Ishikawa (cell line): ENCODE results near the gene MGAT5B.

Experiments used
- EP300 ChIP-seq: IDR thresholded peaks from 2 replicates; pipeline ENCODE4 v1.6.1; 2012; ENCODE audit warnings: borderline replicate concordance
- TF ChIP-seq, protein P1 (sequence below): IDR thresholded peaks from 2 replicates; pipeline ENCODE4 v1.6.1; 2012

GRCh38 chr17:76884995-76885893, 17.0 kb downstream of the MGAT5B start:
- no peak for TF ChIP-seq EP300
- TF ChIP-seq, protein P1, sequence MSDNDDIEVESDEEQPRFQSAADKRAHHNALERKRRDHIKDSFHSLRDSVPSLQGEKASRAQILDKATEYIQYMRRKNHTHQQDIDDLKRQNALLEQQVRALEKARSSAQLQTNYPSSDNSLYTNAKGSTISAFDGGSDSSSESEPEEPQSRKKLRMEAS: no peak
